Panc1 (cell line): Measurements from ENCODE around the gene ZCCHC8. TPM values are rescaled to one million over a fixed set of nuclear protein-coding genes. Genes with fewer than 3 reads are reported as not detected.

Experiments
- ATAC-seq: fragments of 200-7000 bp; cut with Tn5 transposase; 2 replicates; pipeline ENCODE4 v1.9.1; 2020; ENCODE audit warnings: mild to moderate bottlenecking, moderate library complexity
- BruUV-seq: library from RNA; stranded (reverse); fragments of 400-500 nt; replicated peaks from 2 replicates; lab custom pipeline; 2021; lab: Mats Ljungman, UMichigan
- CTCF ChIA-PET: fragments of 300-600 bp; sonication (Branson Sonifier 250); formaldehyde crosslinking; loops from one replicate; lab custom pipeline; 2022; ENCODE audit warnings: antibody characterized with exemption; lab: Charles Lee
- POLR2A ChIA-PET: fragments of 300-600 bp; sonication (Branson Sonifier 250); formaldehyde crosslinking; loops from one replicate; lab custom pipeline; 2022; ENCODE audit warnings: antibody characterized with exemption; lab: Charles Lee
- DNase-seq: peaks from one replicate; pipeline ENCODE4 v3.0.0-alpha.2; 2010; ENCODE audit warnings: low read depth, low spot score
- H3K27ac ChIP-seq: 2 replicates; pipeline ENCODE4 v1.5.1; 2011; ENCODE audit warnings: mild to moderate bottlenecking, low read length, inconsistent platforms
- H3K27me3 ChIP-seq: fragments of 200-500 bp; sonication (Bioruptor generic); 2 replicates; pipeline ENCODE4 v1.6.0; 2014; ENCODE audit warnings: low read length, inconsistent platforms; ENCODE audit not compliant: control insufficient read depth, insufficient read depth
- H3K36me3 ChIP-seq: fragments of 200-500 bp; sonication (Bioruptor generic); 2 replicates; pipeline ENCODE4 v1.5.1; 2014; ENCODE audit warnings: inconsistent platforms, mild to moderate bottlenecking, low read length, moderate library complexity; ENCODE audit not compliant: control insufficient read depth, insufficient read depth
- H3K4me1 ChIP-seq: 2 replicates; pipeline ENCODE4 v1.5.1; 2011; ENCODE audit warnings: inconsistent platforms, mild to moderate bottlenecking, low read length, moderate library complexity; ENCODE audit not compliant: control insufficient read depth, insufficient read depth
- H3K4me3 ChIP-seq, 2 experiments: 2 replicates each; pipeline ENCODE4 v1.5.1; 2011 to 2012; ENCODE audit warnings: low read depth in 2 of 2, low read length in 2 of 2, mild to moderate bottlenecking in 2 of 2, inconsistent platforms in 1 of 2, moderate library complexity in 1 of 2
- H3K9me3 ChIP-seq: fragments of 200-500 bp; sonication (Bioruptor generic); 2 replicates; pipeline ENCODE4 v1.5.1; 2014; ENCODE audit warnings: low read depth, mild to moderate bottlenecking, inconsistent platforms, low read length, moderate library complexity; ENCODE audit not compliant: control insufficient read depth, insufficient read depth
- POLR2AphosphoS5 ChIP-seq: IDR thresholded peaks from 2 replicates; pipeline ENCODE4 v1.6.1; 2012; ENCODE audit warnings: mild to moderate bottlenecking, low read depth, low read length, moderate library complexity
- SIN3A ChIP-seq: IDR thresholded peaks from 2 replicates; pipeline ENCODE4 v1.6.1; 2012; ENCODE audit warnings: low read depth, mild to moderate bottlenecking, low read length, moderate library complexity, borderline replicate concordance; ENCODE audit not compliant: insufficient read depth
- TCF7L2 ChIP-seq: IDR thresholded peaks from 2 replicates; pipeline ENCODE4 v1.6.1; 2011; ENCODE audit warnings: mild to moderate bottlenecking, low read depth, low read length, inconsistent platforms
- in situ Hi-C: cut with HindIII; loops from 2 replicates; pipeline ENCODE4 v1.10.0; 2016; ENCODE audit warnings: low sequenced_read_pairs, low pct_unique_long_range_greater_than_20kb
- intact Hi-C: fragments of 100-400 bp; cut with micrococcal nuclease; formaldehyde crosslinking; loops from one replicate; pipeline ENCODE4 v1.10.0; 2022; ENCODE audit not compliant: unreplicated experiment
- total RNA-seq: library from RNA; stranded (reverse); gene quantifications from one replicate; pipeline ENCODE4 v1.2.1, GENCODE V29; 2021; ENCODE audit not compliant: unreplicated experiment
- TF ChIP-seq, protein P1 (sequence below): fragments of 450-650 bp; IDR thresholded peaks from 2 replicates; pipeline ENCODE4 v1.5.1; 2017; ENCODE audit warnings: mild to moderate bottlenecking
- TF ChIP-seq, protein P2 (sequence below), 2 experiments: IDR thresholded peaks; 2 replicates each; pipeline ENCODE4 v1.6.1; 2011 to 2012; ENCODE audit warnings: low read depth in 2 of 2, control low read depth in 1 of 2, low read length in 1 of 2, mild to moderate bottlenecking in 1 of 2, moderate library complexity in 1 of 2; ENCODE audit not compliant: insufficient read depth in 1 of 2

ZCCHC8 gene
- total RNA-seq, 1 experiment from 2014 or later: 32.5 TPM

DNA sequence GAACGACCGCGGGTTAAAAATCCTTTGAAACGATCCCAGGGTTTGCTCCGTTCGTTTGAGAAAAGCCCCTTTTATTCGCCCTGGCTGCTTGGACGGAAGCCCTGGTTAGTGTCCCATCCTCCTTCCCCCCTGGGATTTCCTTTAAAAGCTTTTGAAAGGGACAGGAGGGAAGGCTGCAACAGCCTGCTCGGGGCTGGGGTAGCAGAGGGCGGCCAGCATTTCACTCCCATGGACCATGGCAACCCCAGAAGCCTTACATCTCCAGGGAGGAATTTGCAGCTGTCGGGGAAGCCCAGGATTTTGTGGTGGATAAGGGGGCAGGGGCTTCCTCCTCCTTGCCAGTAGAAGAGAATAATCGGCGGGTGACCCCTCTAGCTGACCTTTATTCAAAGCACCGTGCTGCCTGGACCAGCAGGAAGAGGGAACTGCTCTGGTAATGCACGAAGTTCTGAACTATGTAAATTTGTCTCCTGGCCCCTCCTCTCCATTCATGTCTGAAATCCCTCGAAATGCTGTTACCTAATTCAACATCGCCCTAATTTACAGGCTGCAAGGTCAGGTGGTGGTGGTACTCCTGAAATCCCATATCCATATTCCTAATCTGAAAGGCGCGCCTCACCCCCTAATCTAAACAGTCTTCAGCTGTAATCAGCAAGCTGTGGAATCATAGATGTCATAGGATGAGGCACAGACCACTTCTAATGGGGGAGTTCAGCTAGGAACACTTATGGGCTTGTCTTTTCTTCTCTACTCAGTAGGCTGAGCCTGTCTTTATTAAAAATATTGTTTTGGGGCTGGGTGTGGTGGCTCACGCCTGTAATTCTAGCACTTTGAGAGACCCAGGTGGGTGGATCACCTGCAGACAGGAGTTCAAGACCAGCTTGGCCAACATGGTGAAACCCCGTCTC, 77.2 kb downstream of the ZCCHC8 start:
- Histone ChIP-seq H3K4me3 (peak overlapping the region; percentile 78 to 87), H3K9me3 (no peaks in the 10 kb centered on the region), H3K4me1 (peaks cover 28% of the 10 kb centered on the region), H3K36me3 (no peaks in the 10 kb centered on the region; the same call in 1 of the 2 replicates), H3K27me3 (no peaks in the 10 kb centered on the region), H3K27ac (peak overlapping the region; percentile 99)
- POLR2A ChIA-PET: interaction anchor here (0.6 kb wide), 1 partner anchor 25 kb away, joined by 7 read pairs; no protein-coding TSS in a partner anchor
- intact Hi-C loops: no loop called here
- BruUV-seq: TSS peak; percentile 88
- peak; percentile 53 for ATAC-seq
- CTCF ChIA-PET: interaction anchor here (0.7 to 1.3 kb wide), 2 partner anchors 48 to 67 kb away, joined by 4 read pairs; no protein-coding TSS in a partner anchor
- no peak for DNase-seq
- 0 out of 2 replicates have a peak, but pooled peaks have one; percentile 26 for TF ChIP-seq SIN3A
- TF ChIP-seq POLR2AphosphoS5: 0 out of 2 replicates have a peak, but pooled peaks have one; percentile 32
- TF ChIP-seq TCF7L2: 0 out of 2 replicates have a peak, but pooled peaks have one; percentile 33
- TF ChIP-seq, protein P1, sequence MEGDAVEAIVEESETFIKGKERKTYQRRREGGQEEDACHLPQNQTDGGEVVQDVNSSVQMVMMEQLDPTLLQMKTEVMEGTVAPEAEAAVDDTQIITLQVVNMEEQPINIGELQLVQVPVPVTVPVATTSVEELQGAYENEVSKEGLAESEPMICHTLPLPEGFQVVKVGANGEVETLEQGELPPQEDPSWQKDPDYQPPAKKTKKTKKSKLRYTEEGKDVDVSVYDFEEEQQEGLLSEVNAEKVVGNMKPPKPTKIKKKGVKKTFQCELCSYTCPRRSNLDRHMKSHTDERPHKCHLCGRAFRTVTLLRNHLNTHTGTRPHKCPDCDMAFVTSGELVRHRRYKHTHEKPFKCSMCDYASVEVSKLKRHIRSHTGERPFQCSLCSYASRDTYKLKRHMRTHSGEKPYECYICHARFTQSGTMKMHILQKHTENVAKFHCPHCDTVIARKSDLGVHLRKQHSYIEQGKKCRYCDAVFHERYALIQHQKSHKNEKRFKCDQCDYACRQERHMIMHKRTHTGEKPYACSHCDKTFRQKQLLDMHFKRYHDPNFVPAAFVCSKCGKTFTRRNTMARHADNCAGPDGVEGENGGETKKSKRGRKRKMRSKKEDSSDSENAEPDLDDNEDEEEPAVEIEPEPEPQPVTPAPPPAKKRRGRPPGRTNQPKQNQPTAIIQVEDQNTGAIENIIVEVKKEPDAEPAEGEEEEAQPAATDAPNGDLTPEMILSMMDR: no peak
- TF ChIP-seq, protein P2, sequence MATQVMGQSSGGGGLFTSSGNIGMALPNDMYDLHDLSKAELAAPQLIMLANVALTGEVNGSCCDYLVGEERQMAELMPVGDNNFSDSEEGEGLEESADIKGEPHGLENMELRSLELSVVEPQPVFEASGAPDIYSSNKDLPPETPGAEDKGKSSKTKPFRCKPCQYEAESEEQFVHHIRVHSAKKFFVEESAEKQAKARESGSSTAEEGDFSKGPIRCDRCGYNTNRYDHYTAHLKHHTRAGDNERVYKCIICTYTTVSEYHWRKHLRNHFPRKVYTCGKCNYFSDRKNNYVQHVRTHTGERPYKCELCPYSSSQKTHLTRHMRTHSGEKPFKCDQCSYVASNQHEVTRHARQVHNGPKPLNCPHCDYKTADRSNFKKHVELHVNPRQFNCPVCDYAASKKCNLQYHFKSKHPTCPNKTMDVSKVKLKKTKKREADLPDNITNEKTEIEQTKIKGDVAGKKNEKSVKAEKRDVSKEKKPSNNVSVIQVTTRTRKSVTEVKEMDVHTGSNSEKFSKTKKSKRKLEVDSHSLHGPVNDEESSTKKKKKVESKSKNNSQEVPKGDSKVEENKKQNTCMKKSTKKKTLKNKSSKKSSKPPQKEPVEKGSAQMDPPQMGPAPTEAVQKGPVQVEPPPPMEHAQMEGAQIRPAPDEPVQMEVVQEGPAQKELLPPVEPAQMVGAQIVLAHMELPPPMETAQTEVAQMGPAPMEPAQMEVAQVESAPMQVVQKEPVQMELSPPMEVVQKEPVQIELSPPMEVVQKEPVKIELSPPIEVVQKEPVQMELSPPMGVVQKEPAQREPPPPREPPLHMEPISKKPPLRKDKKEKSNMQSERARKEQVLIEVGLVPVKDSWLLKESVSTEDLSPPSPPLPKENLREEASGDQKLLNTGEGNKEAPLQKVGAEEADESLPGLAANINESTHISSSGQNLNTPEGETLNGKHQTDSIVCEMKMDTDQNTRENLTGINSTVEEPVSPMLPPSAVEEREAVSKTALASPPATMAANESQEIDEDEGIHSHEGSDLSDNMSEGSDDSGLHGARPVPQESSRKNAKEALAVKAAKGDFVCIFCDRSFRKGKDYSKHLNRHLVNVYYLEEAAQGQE (IDR thresholded peaks at IDR 0.05; ENCODE audit: insufficient read depth in 1 of 2, low read depth in 2 of 2, low read length in 1 of 2): no peak
- in situ Hi-C loops: no loop called here

DNA sequence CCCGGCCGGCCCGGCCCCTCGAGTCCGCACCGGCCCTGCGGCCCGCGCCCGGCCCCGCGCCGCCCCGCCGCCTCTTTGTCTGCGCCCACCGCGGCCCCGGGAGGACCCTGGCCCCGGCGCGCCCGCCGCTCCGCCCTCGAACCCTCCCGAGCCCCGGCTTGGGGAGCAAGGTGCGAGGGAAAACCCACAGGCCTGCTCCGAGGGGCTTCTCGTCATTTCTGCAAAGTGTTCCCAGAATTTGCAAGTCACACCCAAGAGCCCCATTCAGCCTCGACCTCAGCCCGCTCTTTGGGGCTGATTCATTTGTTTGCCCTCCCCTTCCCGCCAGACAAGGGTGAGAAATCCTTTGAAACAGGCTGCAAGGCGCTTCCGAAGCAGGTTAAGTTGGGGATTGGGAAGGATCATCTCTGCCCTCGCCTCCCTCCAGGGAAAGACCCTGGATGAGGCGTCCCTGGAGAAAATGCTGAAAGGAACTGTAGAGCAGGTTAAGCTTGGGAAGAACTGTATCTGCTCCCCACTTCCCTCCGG, 77.9 kb downstream of the ZCCHC8 start:
- TF ChIP-seq SIN3A: no peak
- peak; percentile 69; the same call in 1 of the 2 replicates for TF ChIP-seq POLR2AphosphoS5
- ChIA-PET CTCF (interaction anchor here (0.8 to 1.3 kb wide), 3 partner anchors 20 to 49 kb away, joined by 3 to 5 read pairs (median 4); no protein-coding TSS in a partner anchor), POLR2A (interaction anchor here (0.6 kb wide), 1 partner anchor 26 kb away, joined by 7 read pairs; no protein-coding TSS in a partner anchor)
- Histone ChIP-seq H3K4me3 (peak overlapping the region; percentile 78 to 87), H3K27ac (peak overlapping the region; percentile 99), H3K4me1 (peaks cover 35% of the 10 kb centered on the region), H3K9me3 (no peaks in the 10 kb centered on the region), H3K27me3 (no peaks in the 10 kb centered on the region), H3K36me3 (no peaks in the 10 kb centered on the region; the same call in 1 of the 2 replicates)
- no peak for DNase-seq
- in situ Hi-C loops (no loop called here), intact Hi-C loops (no loop called here)
- no TSS peak for BruUV-seq
- peak; percentile 26 for ATAC-seq
